NK-92 (cell line): ENCODE data around the gene PKN1.
"Not testable (repeated sequence)": the region's sequence is repeated elsewhere in the genome, so short reads cannot be mapped to it uniquely, and the experiment has no call there.

Experiments used
- DNase-seq: peaks from one replicate; lab custom pipeline; 2025; ENCODE audit not compliant: unreplicated experiment; lab: John Stamatoyannopoulos, UW

The PKN1 gene

GRCh38 chr19:14428882-14429416 is 4.2 kb upstream of the PKN1 start:
- no peak for DNase-seq

- no peak for DNase-seq
These were observed 2.4 kb upstream of the PKN1 start for GRCh38 chr19:14430712-14431111.

GRCh38 chr19:14433554-14434501 is 722 bp downstream of the PKN1 start:
- DNase-seq, result no peak

GRCh38 chr19:14434543-14435319 is 1.6 kb downstream of the PKN1 start:
- DNase-seq, result no peak

- DNase-seq, result no peak
These were observed 2.4 kb downstream of the PKN1 start for GRCh38 chr19:14435320-14436050.

GRCh38 chr19:14437578-14438140 is 4.6 kb downstream of the PKN1 start:
- no peak for DNase-seq

GRCh38 chr19:14439014-14439413 is 5.9 kb downstream of the PKN1 start:
- no peak for DNase-seq

GRCh38 chr19:14440049-14440448 is 6.9 kb downstream of the PKN1 start:
- DNase-seq, result no peak

GRCh38 chr19:14441041-14441938 is 8.2 kb downstream of the PKN1 start:
- DNase-seq, result no peak

GRCh38 chr19:14442891-14443631 is 10.0 kb downstream of the PKN1 start:
- DNase-seq, result no peak

GRCh38 chr19:14443632-14444216 is 10.6 kb downstream of the PKN1 start:
- no peak for DNase-seq

GRCh38 chr19:14446336-14447036 is 13.4 kb downstream of the PKN1 start:
- no peak for DNase-seq

GRCh38 chr19:14449321-14449720 is 16.2 kb downstream of the PKN1 start:
- no peak for DNase-seq

- no peak for DNase-seq
These were observed 17.2 kb downstream of the PKN1 start for GRCh38 chr19:14450168-14450874.

- DNase-seq, result no peak
These were observed 17.8 kb downstream of the PKN1 start for GRCh38 chr19:14450876-14451275.

GRCh38 chr19:14452303-14452702 is 19.2 kb downstream of the PKN1 start:
- not testable (repeated sequence) for DNase-seq

GRCh38 chr19:14459703-14460102 is 26.6 kb downstream of the PKN1 start:
- no peak for DNase-seq
